COLO668 (cell line): ENCODE measurements around the gene PSMC3IP.
"Not testable (repeated sequence)": the region's sequence is repeated elsewhere in the genome, so short reads cannot be mapped to it uniquely, and the experiment has no call there.

Experiments used
- DNase-seq: peaks from one replicate; lab custom pipeline; 2025; ENCODE audit not compliant: unreplicated experiment; lab: John Stamatoyannopoulos, UW

PSMC3IP gene, protein sequence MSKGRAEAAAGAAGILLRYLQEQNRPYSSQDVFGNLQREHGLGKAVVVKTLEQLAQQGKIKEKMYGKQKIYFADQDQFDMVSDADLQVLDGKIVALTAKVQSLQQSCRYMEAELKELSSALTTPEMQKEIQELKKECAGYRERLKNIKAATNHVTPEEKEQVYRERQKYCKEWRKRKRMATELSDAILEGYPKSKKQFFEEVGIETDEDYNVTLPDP

DNA sequence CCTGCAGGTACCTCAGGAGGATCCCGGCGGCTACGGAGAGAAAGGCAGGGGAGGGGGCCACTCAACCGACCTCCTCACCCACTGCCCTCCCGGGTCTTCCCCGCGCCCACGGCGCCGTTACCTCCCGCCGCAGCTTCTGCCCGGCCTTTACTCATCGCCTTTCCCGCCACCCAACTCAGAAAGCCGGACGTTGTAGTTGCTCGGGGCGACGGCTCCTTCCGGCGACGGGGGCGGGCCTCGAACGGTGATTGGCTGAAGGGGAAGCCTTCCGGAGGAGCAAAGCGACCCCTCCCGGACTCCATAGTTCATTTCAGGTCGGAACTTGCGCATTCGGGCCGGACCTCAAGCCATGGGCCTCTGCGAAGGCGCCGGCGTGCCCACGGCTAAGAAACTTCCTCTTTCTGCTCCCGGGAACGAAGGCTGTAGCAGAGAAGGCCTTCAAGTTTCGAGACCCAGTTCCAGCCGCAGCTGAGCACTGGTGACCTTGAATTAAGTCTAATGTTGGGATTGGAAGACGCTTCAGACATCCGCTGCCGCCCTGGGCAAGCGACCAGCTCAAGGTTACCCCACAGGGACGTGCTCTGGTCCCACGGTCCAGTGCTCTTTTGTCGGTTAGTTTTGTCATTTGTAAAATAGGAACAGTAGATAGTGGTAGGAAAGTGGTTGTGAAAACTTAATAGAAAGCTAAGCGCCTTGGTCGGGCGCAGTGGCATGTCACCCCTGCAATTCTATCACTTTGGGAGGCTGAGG, at the start of gene PSMC3IP:
Gene PSMC3IP (minus strand): TSS at position 198 of the 750 bp plus-strand sequence. CDS start 43 bp downstream, at position 155.
- peak; percentile 89 for DNase-seq

GRCh38 chr17:42623732-42624596, 46.4 kb upstream of the PSMC3IP start:
- peak; percentile 31 for DNase-seq

DNA sequence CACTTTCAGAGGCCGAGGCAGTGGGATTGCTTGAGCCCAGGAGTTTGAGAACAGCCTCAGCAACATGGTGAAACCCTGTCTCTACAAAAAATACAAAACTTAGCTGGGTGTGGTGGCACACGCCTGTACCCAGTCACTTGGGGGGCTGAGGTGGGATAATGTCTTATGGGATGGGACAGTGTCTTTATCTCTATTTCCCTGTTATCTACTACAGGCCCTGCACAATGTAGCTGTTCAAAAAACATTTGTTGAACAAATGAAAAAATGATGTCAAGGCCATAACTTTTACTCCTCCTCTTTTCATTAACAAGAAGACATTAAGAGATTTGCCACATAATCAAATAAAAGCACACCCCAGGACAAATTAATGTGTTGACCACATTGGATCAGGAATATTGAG, 45.7 kb upstream of the PSMC3IP start:
- DNase-seq: no peak

DNA sequence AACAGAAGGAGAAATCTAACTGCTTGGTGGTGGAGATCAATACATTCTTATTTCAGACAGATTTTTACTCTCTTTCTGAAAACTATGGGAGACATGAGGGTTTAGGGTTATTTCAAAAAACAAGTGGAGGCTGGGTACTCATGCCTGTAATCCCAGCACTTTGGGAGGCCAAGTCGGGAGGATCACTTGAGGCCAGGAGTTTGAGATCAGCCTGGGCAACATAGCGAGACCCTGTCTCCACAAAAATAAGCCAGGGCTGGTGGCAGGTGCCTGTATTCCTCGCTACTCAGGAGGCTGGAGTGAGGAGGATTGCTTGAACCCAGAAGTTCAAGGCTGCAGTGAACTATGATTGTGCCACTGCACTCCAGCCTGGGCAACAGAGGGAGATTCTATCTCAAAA, 44.5 kb upstream of the PSMC3IP start:
- DNase-seq: not testable (repeated sequence)

DNA sequence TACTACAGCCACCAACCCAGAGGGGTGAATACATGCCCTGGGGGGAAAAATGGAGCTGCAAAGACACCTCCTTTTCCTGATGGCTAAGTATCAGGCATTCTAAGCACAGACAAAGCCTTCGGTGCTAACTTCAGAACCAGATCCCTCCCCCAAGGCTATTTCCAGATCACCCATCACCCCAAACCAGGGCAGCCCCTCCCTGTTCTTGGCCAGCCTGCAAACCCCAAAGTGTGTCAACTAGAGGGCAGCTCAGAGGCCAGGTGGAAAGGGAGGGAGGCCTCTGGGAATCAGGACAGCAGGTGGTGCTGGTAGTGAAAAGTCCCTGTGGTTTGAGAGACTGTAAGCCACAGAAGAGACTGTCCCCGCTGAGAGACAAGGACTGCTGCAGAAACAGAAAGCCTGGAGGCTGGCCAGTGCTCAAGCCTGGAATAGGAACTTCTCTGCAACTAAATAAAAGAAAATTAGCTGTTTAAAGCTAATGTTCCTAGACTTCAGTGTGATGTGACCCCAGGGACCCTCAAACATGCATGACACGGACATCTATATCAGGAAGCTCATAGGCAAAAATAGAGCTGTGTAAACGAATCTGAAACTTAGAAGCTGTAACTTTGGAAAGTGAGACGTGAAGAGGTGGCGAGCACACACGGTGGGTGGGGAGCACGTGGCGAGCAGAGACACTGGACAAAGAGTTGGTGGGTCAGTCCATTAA, 41.1 kb upstream of the PSMC3IP start:
- peak; percentile 58 for DNase-seq

- DNase-seq: no peak
These were observed 40.5 kb upstream of the PSMC3IP start for GRCh38 chr17:42617956-42618431.

DNA sequence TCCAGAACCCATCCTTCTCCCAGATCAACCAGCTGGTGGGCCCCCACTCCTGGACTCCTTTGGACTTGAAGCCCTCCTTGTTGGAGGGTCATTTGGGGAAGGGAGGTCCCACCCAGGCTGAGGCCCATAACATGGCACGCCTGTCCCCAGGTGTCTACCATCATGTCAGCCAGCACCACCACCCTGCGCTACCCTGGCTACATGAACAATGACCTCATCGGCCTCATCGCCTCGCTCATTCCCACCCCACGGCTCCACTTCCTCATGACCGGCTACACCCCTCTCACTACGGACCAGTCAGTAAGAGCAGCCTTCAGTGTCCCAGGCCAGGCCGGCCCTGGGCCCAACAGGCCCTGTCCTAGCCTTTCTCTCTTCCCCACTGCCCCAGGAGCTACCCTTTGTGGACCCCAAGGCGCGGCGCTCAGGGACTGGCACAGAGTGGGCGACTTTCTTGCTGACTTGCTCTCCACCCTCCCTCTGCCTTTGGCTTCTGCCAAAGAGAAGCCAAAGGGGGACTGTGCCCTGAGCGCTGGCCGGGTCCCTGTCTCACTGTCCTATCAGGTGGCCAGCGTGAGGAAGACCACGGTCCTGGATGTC, 36.3 kb upstream of the PSMC3IP start:
- no peak for DNase-seq

DNA sequence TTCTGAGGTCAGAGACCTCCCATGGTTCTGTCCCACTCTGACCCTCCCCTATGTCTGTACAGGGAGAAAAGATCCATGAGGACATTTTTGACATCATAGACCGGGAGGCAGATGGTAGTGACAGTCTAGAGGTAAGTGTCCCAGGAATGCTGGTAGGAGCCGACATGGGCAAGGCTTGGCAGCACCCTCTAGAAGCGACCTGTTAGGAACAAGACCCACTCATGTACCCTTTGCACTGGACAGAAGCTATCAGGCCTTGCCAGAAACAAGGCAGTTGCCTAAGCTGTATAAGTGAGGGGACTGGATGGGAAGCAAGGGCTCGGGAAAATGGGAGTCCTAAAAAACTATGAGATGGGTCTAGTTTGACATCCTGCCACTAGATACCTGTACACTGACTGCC, 34.5 kb upstream of the PSMC3IP start:
- DNase-seq: no peak

DNA sequence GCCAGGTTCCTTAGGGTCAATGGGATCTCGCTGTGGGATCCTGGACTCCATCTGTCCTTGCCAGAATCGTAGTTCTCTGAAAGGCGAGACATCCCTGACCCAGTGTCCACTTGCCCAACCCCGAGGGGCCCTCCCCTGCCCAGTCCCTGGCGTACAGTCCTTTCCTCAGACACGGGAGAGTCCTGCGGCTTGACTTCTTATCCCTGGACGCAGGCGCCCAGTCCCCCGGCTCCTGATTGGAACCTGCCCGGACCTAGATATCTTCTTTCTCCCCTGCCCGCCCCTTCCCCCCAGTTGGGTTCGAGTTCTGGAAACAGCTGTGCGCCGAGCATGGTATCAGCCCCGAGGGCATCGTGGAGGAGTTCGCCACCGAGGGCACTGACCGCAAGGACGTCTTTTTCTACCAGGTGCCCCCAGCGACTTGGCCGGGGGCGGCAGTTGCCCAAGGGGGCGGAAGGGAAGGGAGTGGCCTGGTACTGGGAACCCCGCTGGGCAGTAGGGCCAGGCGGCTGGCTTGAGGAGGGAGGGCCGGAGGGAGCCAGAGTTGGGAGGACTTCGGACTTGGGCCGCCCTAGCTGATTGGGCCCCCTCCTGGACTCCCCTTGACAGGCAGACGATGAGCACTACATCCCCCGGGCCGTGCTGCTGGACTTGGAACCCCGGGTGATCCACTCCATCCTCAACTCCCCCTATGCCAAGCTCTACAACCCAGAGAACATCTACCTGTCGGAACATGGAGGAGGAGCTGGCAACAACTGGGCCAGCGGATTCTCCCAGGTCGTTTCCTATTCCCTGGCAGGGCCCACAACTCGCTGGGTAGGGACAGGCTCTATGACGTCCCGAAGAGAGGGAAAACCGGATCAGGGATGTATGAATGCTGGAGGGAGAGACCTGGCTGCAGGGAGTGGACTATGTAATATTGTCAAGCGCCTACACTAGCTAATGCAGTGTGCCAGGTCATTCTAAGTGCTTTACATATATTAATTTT, 32.6 kb upstream of the PSMC3IP start:
- DNase-seq: peak; percentile 17

- peak; percentile 97 for DNase-seq
These were observed 31.8 kb upstream of the PSMC3IP start, which contains the start of the genes RETREG3 and TUBG1 for GRCh38 chr17:42609182-42609813. Gene RETREG3 (minus strand): TSS chr17:42609374. CDS start chr17:42609324, 50 bp downstream. Gene TUBG1 (plus strand): TSS chr17:42609683. CDS start chr17:42609738, 55 bp downstream.

DNA sequence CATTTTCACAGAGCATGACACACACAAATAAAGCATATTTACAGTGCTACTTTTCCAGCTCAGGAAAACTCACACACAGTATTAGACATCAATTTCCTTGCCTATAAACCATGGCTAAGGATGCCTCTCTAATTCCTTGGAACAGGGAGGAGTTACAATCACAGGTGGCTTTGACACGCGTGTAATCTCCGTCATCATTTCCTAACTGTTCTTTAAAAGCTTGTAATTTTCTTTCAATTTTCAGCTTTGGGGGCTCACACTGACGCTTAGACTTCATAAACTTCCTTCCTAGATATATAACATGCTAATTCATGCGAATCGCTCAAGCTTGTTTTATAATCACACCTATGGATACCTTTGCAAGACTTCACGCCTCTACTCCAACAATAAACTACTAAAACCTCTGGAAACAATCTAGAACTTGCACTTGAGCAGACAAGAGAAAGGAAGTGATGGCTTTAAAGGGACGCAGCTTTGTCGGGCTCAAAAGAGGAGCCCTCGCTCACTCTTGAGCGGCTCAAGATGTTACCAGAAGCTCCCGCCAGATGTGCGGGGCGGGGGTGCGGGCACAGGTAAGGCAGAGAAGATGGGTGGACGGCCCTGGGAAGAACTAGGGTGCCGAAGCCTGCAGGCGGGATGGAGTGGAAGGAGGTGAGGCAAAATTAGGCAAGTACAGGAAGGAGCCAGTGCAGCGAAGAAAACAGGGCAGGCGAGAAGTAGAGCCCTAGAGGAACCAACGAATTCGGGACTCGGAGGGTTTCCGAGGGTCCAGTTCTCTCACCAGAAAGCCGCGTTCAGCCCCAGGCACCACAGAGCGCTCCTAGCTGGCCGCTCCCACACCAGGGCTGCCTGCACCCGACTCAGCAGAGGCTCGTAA, 31.0 kb upstream of the PSMC3IP start:
- no peak for DNase-seq

DNA sequence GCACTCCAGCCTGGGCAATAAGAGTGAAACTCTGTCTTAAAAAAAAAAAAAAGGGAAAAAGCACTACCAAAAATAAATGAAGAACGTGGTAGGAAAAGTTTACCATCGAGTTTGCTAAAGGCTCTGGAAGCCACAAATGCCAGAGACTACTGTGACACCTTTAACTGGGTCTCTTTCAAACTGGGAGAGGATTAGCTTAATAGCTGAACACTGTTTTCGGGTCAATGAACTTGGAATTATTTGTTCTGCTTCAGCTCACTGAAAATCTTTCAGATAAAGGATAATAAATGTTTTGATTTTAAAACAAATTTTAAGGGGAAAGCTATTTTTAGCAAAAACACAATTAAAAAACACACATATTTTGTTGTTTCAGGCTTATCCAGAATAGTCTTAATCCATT, 30.2 kb upstream of the PSMC3IP start:
- DNase-seq: no peak

- DNase-seq: no peak
These were observed 25.8 kb upstream of the PSMC3IP start for GRCh38 chr17:42603318-42603717.

- no peak for DNase-seq
These were observed 21.4 kb upstream of the PSMC3IP start for GRCh38 chr17:42598905-42599304.

DNA sequence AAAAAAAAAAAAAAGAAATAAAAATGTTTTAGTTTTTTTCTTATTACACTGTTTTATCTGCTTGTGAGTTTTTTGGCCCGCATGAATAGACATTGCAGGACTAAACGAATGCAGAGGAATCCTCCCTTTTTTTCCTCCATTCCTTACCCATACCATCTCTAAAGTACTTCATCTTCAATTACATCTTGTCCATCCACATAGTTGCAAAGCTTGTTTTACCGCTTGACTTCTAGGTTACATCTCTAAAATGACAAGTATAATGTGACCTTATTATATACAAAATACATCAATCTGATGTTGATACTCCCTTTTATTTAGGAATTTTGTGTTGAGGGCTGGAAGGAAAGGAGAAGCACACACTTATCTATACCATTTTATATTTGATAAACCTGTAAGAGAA, 18.9 kb upstream of the PSMC3IP start:
- no peak for DNase-seq

DNA sequence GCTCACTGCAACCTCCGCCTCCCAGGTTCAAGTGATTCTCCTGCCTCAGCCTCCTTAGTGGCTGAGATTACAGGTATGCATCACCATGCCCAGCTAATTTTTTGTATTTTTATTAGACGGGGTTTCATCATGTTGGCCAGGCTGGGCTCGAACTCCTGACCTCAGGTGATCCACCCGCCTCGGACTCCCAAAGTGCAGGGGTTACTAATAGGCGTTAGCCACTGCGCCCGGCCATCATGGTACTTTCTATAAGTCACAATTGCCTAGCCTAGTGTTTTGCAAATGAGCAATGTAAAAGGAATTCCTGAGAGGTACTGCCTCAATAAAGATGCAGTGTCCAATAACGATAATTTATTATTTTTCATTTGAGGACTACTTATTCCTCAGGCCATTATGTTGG, 13.9 kb upstream of the PSMC3IP start:
- DNase-seq: no peak

GRCh38 chr17:42590886-42591285, 13.4 kb upstream of the PSMC3IP start:
- DNase-seq: no peak
